ENCODE measurements around the gene PLEKHH1.

Gene PLEKHH1

DNA sequence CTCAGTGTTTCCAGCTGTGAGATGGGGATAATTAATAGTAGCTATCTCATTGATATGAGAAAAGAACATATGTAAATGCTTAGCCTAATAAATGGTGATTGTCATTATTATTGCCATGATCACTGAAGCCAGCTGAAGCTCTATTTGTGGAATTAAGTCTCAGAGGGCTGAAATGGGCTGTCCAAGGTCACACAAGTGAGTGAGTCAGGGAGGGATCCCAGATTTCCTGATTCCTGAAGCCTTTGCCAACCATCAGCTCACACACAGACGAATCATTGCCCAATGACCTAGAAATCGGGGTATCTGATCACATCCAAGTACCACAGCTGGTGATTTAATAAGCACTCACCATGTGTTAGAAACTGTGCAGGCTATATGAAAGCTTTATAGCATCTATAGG, 23.0 kb upstream of the PLEKHH1 start:
- no peak for DNase-seq (ENCODE audit: low read depth in 2 of 2)

- no peak for DNase-seq (ENCODE audit: low read depth in 2 of 2)
Observed at GRCh38 chr14:67510836-67511235, 22.3 kb upstream of the PLEKHH1 start.

GRCh38 chr14:67512463-67513310, 20.4 kb upstream of the PLEKHH1 start:
- no peak for DNase-seq (ENCODE audit: low read depth in 2 of 2)

DNA sequence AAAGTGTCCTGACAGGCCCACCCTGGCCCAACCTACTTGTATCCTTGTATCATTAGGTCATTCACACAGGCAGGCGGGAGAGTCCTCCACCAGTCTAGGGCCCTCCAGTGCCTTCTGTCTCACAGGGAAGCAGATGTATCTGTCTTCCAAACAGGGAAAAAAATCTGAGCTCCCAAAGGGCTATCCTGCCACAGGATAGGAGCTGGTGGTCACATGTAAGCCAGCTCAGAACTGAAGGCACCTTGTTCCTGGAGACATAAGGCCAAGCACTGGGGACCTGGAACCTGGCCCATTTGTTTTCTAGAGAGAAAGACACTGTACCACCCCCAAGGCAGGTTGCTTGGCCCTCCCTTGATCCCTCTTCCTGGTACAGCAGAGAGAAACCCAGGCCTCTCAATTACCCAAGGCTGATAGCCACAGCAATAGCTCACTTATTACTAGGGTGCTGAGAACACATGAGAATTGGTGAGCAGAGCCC, 19.4 kb upstream of the PLEKHH1 start:
- DNase-seq (ENCODE audit: low read depth in 2 of 2), result no peak

GRCh38 chr14:67514203-67514607, 18.9 kb upstream of the PLEKHH1 start:
- no peak for DNase-seq (ENCODE audit: low read depth in 2 of 2)

- peak; percentile 6 to 15 for DNase-seq (ENCODE audit: low read depth in 2 of 2)
Observed at GRCh38 chr14:67514650-67515385, 18.3 kb upstream of the PLEKHH1 start.

- DNase-seq (ENCODE audit: low read depth in 2 of 2), result peak; percentile 16 to 19
Observed at GRCh38 chr14:67515386-67516079, 17.6 kb upstream of the PLEKHH1 start.

GRCh38 chr14:67516676-67517075, 16.4 kb upstream of the PLEKHH1 start:
- no peak for DNase-seq (ENCODE audit: low read depth in 2 of 2)

DNA sequence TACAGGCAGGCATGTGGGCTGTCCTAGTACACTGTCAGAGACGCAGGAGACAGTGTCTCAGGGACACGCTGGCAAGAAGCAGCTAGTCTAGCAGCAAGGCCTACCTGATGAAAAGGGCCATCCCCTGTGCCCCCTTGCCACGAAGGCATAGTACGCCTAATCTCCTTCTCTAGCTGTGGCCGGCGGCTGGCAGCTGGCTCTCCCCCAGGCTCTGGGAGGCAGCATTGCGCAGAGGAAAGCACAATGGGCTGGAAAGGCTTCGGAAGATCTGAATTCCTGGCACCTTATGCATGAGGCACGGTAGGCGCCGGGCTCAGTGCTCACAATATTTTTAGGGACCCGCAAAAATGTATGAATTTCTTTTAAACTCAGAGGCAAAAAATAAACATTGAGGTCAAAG, 16.0 kb upstream of the PLEKHH1 start:
- no peak for DNase-seq (ENCODE audit: low read depth in 2 of 2)

GRCh38 chr14:67519406-67519805, 13.7 kb upstream of the PLEKHH1 start:
- no peak for DNase-seq (ENCODE audit: low read depth in 2 of 2)

DNA sequence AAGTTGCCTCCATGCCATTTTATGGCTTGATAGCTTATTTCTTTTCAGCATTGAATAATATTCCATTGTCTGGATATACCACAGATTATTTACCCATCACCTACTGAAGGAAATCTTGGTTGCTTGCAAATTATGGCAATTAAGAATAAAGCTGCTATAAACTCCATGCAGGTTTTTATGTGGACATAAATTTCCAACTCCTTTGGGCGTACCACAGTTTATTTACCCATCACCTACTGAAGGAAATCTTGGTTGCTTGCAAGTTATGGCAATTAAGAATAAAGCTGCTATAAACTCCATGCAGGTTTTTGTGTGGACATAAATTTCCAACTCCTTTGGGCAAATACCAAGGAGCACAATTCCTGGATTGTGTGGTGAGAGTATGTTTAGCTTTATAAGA, 12.6 kb upstream of the PLEKHH1 start:
- no peak for DNase-seq (ENCODE audit: low read depth in 2 of 2)

- DNase-seq (ENCODE audit: low read depth in 2 of 2), result no peak
Observed at GRCh38 chr14:67522270-67522669, 10.8 kb upstream of the PLEKHH1 start.

DNA sequence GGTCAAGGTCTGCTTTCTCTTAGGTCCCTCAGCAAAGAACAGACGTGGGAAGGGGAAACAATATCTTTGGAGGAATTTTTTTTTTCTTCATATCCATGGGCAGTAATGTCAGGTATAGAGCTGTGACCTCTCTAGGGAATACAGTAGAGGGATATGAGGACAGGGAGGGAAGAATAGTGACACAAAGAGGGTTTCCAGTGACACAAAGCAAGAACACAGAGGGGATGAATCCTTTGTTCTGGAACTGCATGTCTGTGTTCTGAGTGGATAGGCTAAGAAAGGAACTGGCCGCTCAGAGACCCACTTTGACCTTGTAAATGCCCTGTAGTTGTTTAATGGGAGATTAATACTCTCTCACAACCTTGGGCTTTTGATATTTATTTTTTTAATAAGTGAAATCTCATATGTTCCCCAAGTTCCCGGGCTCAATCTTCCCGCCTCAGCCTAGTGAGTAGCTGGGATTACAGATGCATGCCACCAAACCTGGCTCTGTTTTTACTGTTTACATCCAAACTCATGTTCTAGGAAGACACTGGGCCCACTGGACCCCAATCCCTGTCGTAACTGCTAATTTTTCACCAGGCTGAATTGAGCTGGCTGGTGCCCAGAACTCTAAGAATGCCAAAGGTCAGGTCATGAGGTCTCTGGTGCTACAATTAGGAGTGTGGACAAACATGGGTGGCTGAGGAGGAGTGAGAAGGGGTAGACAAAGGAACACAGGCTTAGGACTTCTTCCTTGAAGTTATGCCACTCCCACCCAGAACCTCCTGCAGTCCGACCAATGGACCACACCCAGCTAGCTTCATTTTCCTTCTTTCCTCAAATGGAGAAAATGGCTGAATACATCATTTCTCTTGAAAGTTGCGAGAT, 9.1 kb upstream of the PLEKHH1 start:
- no peak for DNase-seq (ENCODE audit: low read depth in 2 of 2)

DNA sequence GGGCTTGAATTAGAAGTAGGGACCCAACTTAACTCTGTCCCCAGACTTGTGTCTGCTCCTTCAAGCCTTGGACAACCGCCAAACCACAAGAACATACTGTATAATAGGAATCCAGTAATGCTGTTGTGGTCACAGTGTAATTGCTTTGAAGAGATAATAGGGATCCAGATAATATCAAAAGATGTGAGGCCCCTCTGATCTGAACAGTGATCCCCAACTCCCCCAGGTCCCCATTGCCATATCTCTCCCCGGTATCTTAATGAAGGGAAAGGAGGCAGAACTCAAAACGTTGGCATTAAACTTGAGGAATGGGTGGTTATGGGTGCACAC, 8.5 kb upstream of the PLEKHH1 start:
- DNase-seq (ENCODE audit: low read depth in 2 of 2), result no peak

- no peak for DNase-seq (ENCODE audit: low read depth in 2 of 2)
Observed at GRCh38 chr14:67525389-67525788, 7.7 kb upstream of the PLEKHH1 start.

DNA sequence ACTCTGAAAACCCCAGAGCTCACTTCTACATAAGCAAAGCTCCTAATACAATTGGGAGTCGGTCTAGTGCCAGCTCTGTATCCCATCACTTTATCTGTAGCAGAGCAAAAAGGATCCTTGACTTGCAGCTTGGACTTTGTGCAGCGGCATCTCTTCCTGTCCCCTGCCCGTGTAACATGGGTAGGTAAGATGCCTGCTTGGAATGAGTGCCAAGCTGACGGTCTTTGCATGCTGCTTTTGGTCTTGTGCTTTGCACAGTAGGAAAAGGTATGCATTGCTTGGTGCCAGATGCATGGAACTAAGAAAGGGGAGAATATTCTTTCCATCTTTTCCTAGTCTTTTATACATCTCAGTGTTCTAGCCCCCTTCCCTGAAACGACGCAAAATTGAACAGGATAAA, 6.9 kb upstream of the PLEKHH1 start:
- DNase-seq (ENCODE audit: low read depth in 2 of 2), result no peak

GRCh38 chr14:67526676-67527459, 6.2 kb upstream of the PLEKHH1 start:
- peak in 1 of 2 donors; percentile 24 for DNase-seq (ENCODE audit: low read depth in 2 of 2)

DNA sequence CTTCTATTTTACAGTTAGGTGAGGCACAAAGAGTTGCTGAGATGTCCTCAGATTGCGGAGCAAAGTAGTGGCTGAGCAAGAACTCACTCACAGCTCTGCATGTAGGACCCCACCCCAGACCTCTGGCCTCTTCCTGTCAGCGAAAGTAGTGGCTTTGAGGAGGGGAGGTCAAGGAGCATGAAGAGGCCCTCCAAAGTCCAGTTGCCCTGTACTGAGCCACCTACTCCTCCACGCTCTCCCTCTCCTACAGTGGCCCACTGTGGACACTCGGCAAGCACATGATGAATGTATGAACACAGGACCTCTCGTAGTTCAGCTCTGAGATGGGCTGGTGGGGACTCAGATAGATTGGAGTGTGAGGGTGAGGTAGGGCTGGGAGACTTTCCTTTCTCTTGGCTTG, 5.3 kb upstream of the PLEKHH1 start:
- DNase-seq (ENCODE audit: low read depth in 2 of 2), result no peak

GRCh38 chr14:67528276-67528675, 4.8 kb upstream of the PLEKHH1 start:
- no peak for DNase-seq (ENCODE audit: low read depth in 2 of 2)

All from stimulated activated CD4-positive, alpha-beta T cell treated with anti-CD3 and anti-CD28 coated beads, Interleukin-4, amount 100 ng/mL, for 48 hours (primary cell).